Epidermal melanocyte (primary cell): ENCODE results near the gene DOCK3.
"Not testable (repeated sequence)": the region's sequence is repeated elsewhere in the genome, so short reads cannot be mapped to it uniquely, and the experiment has no call there.

Source experiments
- DNase-seq: peaks from one replicate; pipeline ENCODE4 v3.0.0; 2011; ENCODE audit warnings: low spot score; ENCODE audit not compliant: insufficient read length

The DOCK3 gene

GRCh38 chr3:51283421-51283820 lies 608.7 kb downstream of the DOCK3 start:
- DNase-seq: no peak

DNA sequence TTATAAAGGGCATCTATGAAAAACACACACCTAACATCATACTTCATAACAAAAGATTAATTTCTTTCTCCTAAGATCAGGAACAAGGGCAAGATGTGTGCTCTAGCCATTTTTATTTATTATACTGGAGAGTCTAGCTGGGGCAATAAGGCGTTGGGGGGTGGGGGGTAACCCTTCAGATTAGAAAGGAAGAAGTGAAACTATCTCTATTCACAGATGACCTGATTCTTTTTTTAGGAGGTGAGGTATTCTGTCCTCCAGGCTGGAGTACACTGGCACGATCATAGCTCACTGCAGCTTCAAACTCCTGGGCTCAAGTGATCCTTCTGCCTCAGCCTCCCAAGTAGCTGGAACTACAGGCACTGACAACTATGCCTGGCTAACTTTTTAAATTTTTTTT lies 620.9 kb downstream of the DOCK3 start:
- no peak for DNase-seq

- no peak for DNase-seq
Measured at GRCh38 chr3:51297333-51297732, 622.6 kb downstream of the DOCK3 start.

- DNase-seq: no peak
Measured at GRCh38 chr3:51304230-51304629, 629.5 kb downstream of the DOCK3 start.

DNA sequence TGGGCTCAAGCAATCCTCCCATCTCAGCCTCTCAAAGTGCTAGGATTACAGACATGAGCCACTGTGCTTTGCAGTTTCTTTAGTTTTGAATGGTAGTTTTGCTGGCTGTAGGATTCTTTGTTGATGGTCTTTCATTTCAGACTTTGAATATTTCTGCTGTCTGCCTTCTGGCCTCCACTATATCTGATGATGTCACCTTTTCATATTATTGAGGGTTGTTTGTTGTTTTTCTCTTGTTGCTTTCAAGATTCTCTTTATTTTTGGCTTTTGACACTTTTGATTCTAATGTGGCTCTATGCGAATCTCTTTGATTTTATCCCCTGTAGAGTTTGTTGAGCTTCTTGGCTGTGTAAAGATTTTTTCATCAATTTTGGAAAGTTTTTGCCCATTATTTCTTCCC lies 631.4 kb downstream of the DOCK3 start:
- no peak for DNase-seq

DNA sequence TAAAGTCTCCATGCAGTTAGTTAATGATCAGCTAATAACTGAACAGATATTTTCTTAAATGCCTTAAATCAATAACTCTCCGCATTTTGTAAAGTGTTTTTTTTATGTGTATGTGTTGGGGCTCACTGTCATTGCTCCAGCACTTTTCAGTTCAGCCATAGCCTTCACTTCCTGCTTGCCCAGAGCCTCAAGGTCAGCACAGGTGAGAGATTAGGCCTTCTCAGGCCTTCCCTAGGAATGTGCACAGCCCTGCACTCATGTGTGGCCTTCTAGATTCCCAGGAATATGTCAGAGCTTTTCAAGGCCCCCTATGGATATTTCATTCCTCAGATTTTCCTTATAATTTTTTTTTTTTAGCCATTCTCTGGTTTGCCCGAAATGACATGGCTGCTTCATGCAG lies 632.7 kb downstream of the DOCK3 start:
- no peak for DNase-seq

DNA sequence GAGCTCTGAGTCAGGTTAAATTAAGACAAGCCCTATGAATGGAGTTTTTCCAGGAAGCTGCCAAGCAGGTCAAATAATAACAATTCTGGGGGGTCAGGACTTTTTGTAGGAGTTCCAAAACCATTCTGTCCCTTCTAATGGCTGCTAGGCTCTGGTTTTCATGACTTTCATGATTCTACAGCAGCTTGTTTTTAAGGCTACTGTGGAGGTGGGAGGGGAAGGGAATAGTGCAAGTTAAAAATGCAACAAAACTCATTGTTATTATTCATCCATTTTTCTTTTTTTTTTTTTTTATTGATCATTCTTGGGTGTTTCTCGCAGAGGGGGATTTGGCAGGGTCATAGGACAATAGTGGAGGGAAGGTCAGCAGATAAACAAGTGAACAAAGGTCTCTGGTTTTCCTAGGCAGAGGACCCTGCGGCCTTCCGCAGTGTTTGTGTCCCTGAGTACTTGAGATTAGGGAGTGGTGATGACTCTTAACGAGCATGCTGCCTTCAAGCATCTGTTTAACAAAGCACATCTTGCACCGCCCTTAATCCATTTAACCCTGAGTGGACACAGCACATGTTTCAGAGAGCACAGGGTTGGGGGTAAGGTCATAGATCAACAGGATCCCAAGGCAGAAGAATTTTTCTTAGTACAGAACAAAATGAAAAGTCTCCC lies 633.3 kb downstream of the DOCK3 start:
- not testable (repeated sequence) for DNase-seq

DNA sequence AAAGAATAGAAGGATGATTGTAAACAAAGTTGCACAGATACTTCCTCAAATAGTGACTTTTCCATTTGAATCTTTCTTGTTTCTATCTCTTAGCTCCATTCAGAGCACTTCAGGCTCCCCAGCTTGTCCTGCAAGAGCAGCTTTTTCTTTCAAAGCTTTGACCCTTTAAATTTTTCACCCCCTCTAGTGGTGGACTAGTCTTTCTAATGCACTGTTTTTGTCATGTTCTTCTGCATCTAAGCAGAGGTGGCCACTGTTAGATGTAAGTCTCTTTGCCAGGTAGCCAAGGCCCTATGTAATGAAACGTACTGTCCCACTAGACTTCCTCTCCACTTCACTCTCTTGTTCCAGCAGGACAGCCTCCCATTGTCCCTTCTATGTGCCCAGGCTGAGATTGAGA lies 636.3 kb downstream of the DOCK3 start:
- DNase-seq: no peak

GRCh38 chr3:51328206-51328605 lies 653.5 kb downstream of the DOCK3 start:
- no peak for DNase-seq

GRCh38 chr3:51330046-51330445 lies 655.3 kb downstream of the DOCK3 start:
- no peak for DNase-seq

DNA sequence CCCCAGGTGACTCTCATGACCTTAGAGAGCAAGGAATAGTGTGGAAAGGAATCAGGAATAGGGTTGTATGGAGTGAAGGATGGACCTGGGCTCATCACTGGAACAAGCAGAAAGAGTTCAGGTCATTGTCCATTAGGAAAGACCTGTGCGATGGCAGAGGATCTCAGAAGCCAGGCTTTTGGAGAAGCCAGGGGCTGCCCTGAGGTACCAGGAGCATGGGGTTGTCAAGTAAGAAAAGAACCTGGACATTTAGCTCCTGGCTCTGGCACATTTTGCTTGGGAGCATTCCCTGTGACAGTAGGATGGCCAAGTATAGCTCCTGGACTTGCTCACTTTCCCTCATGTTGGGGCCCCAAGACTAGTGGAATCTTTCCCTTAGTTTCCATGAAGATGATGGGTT lies 657.4 kb downstream of the DOCK3 start:
- DNase-seq: no peak

DNA sequence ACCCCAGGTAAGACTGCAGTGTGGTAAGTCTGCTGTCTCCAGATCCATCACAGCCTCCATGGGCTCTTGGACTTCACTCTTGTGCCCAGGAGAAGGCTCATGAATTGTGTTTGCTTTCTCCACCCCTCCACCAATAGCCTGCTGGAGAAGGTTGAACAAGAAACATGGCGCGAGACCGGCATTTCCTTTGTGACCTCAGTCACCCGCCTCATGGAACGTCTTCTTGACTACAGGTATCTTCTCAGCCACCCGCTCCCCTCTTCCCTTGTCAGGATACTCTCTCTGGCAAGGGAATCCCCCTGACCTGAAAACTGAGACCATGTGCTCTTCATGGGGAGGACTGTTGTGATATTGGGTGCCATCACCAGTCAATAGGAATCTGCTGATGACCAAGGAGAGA lies 658.3 kb downstream of the DOCK3 start:
- no peak for DNase-seq

DNA sequence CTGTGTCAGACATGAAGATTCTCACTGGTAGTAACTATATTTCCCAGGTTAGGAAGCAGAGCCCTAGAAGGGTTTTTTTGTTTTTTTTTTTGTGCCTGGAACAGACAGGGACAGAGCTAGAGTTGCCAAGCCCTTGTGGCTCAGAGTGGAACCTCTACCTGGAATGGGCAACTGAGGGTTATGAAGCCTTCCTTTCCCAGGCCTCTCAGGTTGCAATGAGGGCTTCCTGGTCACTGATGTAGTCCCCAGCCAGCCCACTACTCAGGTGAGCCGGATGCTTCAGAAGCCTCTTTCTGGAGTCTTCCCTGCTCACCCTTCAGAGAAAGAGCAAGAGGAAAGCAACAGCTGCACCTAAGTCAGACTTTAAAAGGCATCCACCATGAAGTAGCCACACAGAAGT lies 661.5 kb downstream of the DOCK3 start:
- DNase-seq: no peak

- no peak for DNase-seq
Measured at GRCh38 chr3:51337666-51338065, 662.9 kb downstream of the DOCK3 start.

DNA sequence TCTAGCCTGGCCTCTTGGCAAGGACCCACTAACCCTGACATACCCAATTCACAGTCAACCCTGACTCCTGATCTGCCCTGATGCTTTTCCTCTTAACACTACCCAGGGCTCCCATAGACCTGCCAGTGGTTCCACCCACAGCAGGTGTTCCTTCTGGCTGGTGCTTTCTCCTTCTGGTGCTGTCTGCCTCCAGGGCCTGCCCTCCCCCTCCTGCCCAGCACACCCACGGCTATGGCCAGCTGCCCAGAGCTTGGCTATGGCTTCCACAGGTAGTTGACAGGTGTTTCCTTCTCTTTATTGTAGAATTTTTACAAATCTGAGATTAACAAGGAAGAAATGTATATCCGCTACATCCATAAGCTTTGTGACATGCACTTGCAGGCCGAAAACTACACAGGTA lies 663.9 kb downstream of the DOCK3 start:
- no peak for DNase-seq

- peak; percentile 45 for DNase-seq
Measured at GRCh38 chr3:51340013-51340829, 665.5 kb downstream of the DOCK3 start.

DNA sequence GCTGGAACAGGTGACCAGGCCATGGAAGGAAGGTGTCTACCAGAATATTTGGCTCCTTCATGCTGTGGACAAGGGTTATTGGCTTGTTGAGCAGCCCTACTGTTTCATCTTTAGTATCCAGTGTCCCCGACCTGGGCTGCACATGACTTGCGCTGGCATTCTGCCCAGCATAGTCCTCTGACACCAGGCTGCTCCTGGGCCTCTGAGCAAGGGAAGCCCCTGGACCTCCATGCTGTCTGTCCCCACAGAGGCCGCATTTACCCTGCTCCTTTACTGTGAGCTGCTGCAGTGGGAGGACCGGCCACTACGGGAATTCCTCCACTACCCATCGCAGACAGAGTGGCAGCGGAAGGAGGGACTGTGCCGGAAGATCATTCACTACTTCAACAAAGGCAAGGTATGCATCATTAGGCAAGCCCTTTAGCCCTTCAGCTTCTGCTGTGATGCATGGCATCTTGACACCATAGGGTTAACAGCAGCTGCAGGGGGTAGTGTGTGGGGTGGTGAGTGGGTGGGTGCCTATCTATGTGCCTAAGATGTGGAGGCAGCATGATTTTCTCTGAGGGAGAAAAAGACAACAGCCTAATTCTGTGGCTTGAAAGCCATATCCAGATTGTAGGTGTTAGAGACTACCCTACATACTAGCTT lies 666.4 kb downstream of the DOCK3 start:
- DNase-seq: no peak

- no peak for DNase-seq
Measured at GRCh38 chr3:51343918-51344687, 669.4 kb downstream of the DOCK3 start.

GRCh38 chr3:51350751-51351150 lies 676.0 kb downstream of the DOCK3 start:
- no peak for DNase-seq

DNA sequence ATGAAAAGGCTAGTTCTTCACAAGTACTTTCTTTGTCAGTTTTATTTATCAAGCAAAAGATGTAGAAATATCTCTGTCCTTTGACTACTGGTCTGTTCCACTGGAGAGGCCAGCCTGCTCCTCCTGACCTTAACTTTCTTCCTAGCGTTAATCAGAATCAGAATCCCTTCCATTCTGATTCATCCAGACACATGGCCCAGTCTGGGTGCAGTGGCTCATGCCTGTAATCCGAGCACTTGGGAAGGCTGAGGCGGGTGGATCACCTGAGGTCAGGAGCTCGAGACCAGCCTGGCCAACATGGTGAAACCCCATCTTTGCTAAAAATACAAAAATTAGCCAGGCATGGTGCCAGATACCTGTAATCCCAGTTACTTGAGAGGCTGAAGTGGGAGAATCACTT lies 678.4 kb downstream of the DOCK3 start:
- no peak for DNase-seq

DNA sequence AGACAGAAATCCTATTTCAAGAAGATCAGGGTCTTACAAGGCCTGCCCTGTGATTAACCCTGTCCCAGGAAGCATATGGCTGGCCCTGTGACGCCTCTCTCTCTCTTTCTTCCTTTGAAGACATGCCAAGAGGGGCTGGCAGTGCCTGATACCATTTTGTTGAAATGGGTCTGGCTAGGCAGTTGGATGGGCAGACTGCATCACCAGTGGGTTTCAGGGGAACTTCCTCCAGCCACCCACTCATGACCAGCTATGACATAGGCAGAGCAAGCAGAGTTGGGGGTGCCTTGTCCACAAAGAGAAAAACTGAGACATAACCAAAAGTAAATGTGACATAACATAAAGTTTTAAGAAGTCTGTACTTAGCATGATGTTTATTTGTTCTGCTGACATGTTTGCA lies 679.0 kb downstream of the DOCK3 start:
- no peak for DNase-seq

GRCh38 chr3:51354172-51354571 lies 679.4 kb downstream of the DOCK3 start:
- DNase-seq: no peak
